ENCODE measurements around the gene BHLHE23.
"Not testable (repeated sequence)": the region's sequence is repeated elsewhere in the genome, so short reads cannot be mapped to it uniquely, and the experiment has no call there.

BHLHE23 gene

DNA sequence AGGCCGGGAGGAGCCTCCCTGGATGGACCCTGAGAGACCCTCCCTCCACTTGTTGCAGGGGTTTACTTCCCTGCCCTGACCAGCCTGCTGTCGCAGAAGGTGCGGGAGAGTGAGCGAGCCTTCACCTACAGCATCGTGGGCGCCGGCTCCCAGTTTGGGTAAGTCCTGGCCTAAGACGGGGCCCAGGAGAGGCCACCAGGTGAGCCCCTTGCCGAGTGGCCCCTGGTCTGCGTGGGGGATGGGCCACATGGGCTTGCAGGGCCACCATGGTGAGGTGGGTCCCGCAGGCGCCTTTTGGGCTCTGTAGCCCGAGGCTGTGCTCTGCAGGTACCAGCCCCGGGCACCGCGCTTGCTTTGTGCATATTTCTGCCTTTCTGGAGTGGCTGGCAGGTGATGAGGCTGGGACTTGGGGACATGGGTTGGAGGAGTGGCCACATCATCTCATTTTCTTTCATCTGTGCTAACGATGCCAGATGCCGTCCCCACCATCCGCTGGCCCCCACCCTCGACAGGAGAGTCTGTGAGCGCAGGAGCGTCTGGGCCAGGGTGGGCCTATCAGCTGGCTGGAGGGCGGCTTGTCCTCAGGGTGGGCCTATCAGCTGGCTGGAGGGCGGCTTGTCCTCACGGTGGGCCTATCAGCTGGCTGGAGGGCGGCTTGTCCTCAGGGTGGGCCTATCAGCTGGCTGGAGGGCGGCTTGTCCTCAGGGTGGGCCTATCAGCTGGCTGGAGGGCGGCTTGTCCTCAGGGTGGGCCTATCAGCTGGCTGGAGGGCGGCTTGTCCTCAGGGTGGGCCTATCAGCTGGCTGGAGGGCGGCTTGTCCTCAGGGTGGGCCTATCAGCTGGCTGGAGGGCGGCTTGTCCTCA is 46.1 kb downstream of the BHLHE23 start:
- DNase-seq (ENCODE audit: low spot score) = not testable (repeated sequence)

DNA sequence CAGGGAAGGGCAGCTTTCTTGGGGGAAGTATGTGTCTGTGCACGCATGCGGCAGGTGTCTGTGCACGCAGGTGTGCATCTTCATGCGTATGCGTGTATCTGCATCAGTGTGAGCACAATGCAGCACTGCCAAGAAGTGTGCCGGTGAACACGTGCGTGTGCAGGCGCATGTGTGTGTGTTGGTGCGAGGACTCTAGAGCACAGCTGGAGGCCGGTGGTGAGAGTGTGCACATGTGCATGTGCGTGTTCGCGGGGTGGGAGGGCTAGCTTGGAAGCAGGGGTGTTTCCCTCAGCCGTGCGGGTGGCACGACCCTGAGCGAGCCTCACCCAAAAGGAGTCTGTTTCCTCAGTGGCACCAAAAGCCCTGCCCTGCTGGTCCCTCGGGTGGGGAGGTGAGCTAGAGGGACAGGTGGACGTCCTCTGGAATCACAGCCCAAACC is 46.7 kb downstream of the BHLHE23 start:
- DNase-seq (ENCODE audit: low spot score) = no peak

- DNase-seq (ENCODE audit: low spot score) = no peak
These were observed 47.4 kb downstream of the BHLHE23 start for GRCh38 chr20:62959101-62959971.

DNA sequence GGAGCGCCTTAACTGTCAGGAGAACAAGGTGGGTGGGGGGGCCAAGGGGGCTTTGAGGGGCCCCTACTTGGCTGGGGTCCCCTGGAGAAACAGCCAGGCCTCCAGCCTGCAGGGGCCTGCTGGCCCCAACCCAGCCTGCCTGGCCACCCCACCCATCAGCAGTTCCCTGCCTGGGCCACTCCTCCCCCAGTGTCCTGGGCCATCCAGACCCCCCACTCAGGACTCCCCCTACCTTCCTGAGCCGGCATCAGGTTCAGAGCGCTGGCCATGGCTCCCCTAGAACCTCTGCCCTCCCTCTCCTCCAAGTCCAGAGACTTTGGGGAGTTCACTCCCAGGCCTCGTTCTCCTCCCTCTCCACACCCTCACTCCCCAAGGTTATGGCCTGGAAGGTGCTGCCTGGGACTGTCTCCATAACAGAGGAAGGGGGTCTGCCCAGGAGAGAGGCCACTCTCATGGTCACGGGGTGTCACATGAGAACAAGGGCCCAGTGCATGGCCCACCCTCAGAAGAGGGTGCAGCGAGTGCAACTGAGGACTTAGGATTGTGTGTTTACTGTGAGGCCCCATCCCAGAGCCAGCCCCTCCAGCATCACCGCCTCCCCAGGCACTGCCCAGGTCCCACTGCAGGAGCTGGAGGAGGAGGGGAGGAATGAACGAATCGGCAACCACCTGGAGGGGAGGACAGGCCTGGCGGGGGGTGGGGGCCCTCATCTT is 48.2 kb downstream of the BHLHE23 start:
- no peak for DNase-seq (ENCODE audit: low spot score)

DNA sequence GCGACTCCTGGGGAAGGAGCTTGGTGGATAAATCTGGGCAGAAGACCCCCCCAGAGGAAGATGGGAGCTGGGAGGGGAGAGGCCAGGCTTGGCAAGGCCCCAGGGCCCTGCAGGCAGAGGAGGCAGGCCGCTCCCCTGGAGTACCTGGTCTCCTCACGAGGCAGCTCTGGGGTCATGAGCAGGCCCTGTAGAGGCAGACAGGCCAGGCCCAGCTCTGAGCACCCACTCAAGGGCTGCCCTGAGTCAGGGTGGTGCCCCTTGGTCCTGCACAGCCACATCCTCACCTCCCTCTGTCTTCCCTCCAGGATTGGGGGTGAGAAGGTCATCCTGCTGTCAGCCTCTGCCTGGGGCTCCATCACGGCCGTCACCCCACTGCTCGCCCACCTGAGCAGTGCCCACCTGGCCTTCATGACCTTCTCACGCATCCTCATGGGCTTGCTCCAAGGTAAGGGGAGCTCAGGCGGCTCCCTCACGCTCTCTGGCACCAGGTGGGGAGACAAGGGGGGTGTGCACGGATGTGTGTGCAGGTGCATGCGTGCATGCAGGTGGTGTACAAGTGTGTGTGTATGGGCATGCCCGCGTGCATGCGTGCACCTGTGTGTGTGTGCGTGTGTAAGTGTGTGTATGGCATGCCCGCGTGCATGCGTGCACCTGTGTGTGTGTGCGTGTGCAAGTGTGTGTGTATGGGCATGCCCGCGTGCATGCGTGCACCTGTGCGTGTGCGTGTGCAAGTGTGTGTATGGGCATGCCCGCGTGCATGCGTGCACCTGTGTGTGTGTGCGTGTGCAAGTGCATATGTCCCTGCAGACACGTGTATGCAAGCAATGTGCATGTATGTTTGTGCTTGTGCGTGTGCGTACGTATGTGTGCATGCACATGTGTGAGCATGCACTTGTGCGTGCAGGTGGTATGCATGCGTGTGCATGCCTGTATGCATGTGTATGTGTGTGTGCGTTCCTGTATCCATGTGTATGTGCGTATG is 49.3 kb downstream of the BHLHE23 start:
- DNase-seq (ENCODE audit: low spot score) = no peak

- no peak for DNase-seq (ENCODE audit: low spot score)
These were observed 50.2 kb downstream of the BHLHE23 start for GRCh38 chr20:62956387-62957135.
